GM12878 (cell line): ENCODE results near the gene TFAP2E. TPM values are rescaled to one million over a fixed set of nuclear protein-coding genes. Genes with fewer than 3 reads are reported as not detected.

ENCODE experiments used
- BCL11A ChIP-seq: IDR thresholded peaks from 2 replicates; pipeline ENCODE4 v1.6.1; 2011; ENCODE audit warnings: low read depth, low read length
- CREM ChIP-seq: IDR thresholded peaks from 2 replicates; pipeline ENCODE4 v1.6.1; 2014; ENCODE audit warnings: antibody characterized with exemption, low read depth
- DPF2 ChIP-seq: fragments of 450-650 bp; IDR thresholded peaks from 2 replicates; pipeline ENCODE4 v1.6.1; 2017; ENCODE audit warnings: mild to moderate bottlenecking
- ESRRA ChIP-seq: IDR thresholded peaks from 2 replicates; pipeline ENCODE4 v1.6.1; 2012; ENCODE audit warnings: mild to moderate bottlenecking, low read length, improper control_type of control experiment
- IRF5 ChIP-seq: fragments of 450-650 bp; IDR thresholded peaks from 2 replicates; pipeline ENCODE4 v1.6.1; 2017; ENCODE audit warnings: borderline replicate concordance
- NFYB ChIP-seq: IDR thresholded peaks from 2 replicates; pipeline ENCODE4 v1.6.1; 2011; ENCODE audit warnings: low read depth, mild to moderate bottlenecking, low read length, improper control_type of control experiment, moderate library complexity; ENCODE audit not compliant: insufficient read depth
- ZNF207 ChIP-seq: fragments of 450-650 bp; IDR thresholded peaks from 2 replicates; pipeline ENCODE4 v1.6.1; 2014; ENCODE audit warnings: antibody characterized with exemption, mild to moderate bottlenecking, borderline replicate concordance
- ZNF592 ChIP-seq: fragments of 450-650 bp; IDR thresholded peaks from 2 replicates; pipeline ENCODE4 v1.6.1; 2017; ENCODE audit warnings: mild to moderate bottlenecking, moderate library complexity
- ZNF622 ChIP-seq: fragments of 450-650 bp; IDR thresholded peaks from 2 replicates; pipeline ENCODE4 v1.6.1; 2017; ENCODE audit warnings: mild to moderate bottlenecking, inconsistent platforms
- ZSCAN29 ChIP-seq: fragments of 450-650 bp; IDR thresholded peaks from 2 replicates; pipeline ENCODE4 v1.6.1; 2017; ENCODE audit warnings: mild to moderate bottlenecking, moderate library complexity
- polyA plus RNA-seq, 11 experiments: library from polyadenylated mRNA; depleted of rRNA in 4 of 11; unstranded in 6 of 11; stranded (reverse) in 5 of 11; fragments of >200 nt; fragmentation: Nextera tagmentation in 4 of 11; fragmentation: Illumina TruSeq in 1 of 11; extraction: Ambion mirVana in 4 of 11; extraction: Trizol in 1 of 11; gene quantifications; 1 replicate in 1 of 11; 2 replicates in 10 of 11; pipeline versions ENCODE4 v1.2.1 to v1.2.3, GENCODE V29; 2011 to 2016; ENCODE audit warnings: inconsistent platforms in 2 of 11, missing spikeins in 2 of 11, low read depth in 1 of 11
- total RNA-seq, 4 experiments: library from RNA; depleted of rRNA in 3 of 4; stranded (reverse); fragments of >200 nt in 3 of 4; fragmentation: Illumina TruSeq in 1 of 4; extraction: Trizol in 1 of 4; gene quantifications; 2 replicates each; pipeline versions ENCODE4 v1.2.1 to v1.2.3, GENCODE V29; 2013 to 2021
- TF ChIP-seq, protein P1 (sequence below): IDR thresholded peaks from 2 replicates; pipeline ENCODE4 v1.6.1; 2012; ENCODE audit warnings: improper control_type of control experiment, low read depth, low read length; ENCODE audit not compliant: insufficient replicate concordance

Gene TFAP2E
- total and polyA plus RNA-seq, 10 of the 15 experiments (the other 5 are each of a cell fraction or from before 2014, with no cell fraction given), result 0.10 to 1.1 (median 0.43) TPM

- TF ChIP-seq, protein P1, sequence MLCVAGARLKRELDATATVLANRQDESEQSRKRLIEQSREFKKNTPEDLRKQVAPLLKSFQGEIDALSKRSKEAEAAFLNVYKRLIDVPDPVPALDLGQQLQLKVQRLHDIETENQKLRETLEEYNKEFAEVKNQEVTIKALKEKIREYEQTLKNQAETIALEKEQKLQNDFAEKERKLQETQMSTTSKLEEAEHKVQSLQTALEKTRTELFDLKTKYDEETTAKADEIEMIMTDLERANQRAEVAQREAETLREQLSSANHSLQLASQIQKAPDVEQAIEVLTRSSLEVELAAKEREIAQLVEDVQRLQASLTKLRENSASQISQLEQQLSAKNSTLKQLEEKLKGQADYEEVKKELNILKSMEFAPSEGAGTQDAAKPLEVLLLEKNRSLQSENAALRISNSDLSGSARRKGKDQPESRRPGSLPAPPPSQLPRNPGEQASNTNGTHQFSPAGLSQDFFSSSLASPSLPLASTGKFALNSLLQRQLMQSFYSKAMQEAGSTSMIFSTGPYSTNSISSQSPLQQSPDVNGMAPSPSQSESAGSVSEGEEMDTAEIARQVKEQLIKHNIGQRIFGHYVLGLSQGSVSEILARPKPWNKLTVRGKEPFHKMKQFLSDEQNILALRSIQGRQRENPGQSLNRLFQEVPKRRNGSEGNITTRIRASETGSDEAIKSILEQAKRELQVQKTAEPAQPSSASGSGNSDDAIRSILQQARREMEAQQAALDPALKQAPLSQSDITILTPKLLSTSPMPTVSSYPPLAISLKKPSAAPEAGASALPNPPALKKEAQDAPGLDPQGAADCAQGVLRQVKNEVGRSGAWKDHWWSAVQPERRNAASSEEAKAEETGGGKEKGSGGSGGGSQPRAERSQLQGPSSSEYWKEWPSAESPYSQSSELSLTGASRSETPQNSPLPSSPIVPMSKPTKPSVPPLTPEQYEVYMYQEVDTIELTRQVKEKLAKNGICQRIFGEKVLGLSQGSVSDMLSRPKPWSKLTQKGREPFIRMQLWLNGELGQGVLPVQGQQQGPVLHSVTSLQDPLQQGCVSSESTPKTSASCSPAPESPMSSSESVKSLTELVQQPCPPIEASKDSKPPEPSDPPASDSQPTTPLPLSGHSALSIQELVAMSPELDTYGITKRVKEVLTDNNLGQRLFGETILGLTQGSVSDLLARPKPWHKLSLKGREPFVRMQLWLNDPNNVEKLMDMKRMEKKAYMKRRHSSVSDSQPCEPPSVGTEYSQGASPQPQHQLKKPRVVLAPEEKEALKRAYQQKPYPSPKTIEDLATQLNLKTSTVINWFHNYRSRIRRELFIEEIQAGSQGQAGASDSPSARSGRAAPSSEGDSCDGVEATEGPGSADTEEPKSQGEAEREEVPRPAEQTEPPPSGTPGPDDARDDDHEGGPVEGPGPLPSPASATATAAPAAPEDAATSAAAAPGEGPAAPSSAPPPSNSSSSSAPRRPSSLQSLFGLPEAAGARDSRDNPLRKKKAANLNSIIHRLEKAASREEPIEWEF, result no peak
- no peak for TF ChIP-seq ZNF592
- TF ChIP-seq ESRRA, result no peak
- no peak for TF ChIP-seq NFYB
- TF ChIP-seq BCL11A, result no peak
- no peak for TF ChIP-seq ZNF622
- no peak for TF ChIP-seq ZSCAN29
- TF ChIP-seq ZNF207, result no peak
- TF ChIP-seq DPF2, result no peak
- no peak for TF ChIP-seq IRF5
- no peak for TF ChIP-seq CREM
- TF ChIP-seq, all 136 proteins: peak for 0
These were observed 42.2 kb upstream of the TFAP2E start (continued) for GRCh38 chr1:35530946-35531345.
